Keratinocyte (primary cell): ENCODE measurements around the gene KLK1. TPM values are rescaled to one million over a fixed set of nuclear protein-coding genes. Genes with fewer than 3 reads are reported as not detected.

Source experiments
- DNase-seq: peaks from one replicate; pipeline ENCODE4 v3.0.0-alpha.2; 2011; ENCODE audit warnings: low read depth, missing footprints, low spot score
- FAIRE-seq: peaks from 2 replicates; lab custom pipeline; 2011; peaks lifted over from hg19 to GRCh38; lab: Jason Lieb, UNC
- H2AFZ ChIP-seq: 2 replicates; pipeline ENCODE4 v1.6.0; 2012; ENCODE audit warnings: low read length, control low read depth, inconsistent platforms; ENCODE audit not compliant: control insufficient read depth
- H3K27ac ChIP-seq: 2 replicates; pipeline ENCODE4 v1.5.1; 2011; ENCODE audit warnings: low read length; ENCODE audit not compliant: control insufficient read depth, insufficient read depth
- H3K27me3 ChIP-seq: 3 replicates; pipeline ENCODE4 v1.6.0; 2011; ENCODE audit warnings: low read length; ENCODE audit not compliant: control insufficient read depth, insufficient read depth; ENCODE audit errors: extremely low read depth
- H3K36me3 ChIP-seq, 2 experiments: 2 replicates in 1 of 2; 3 replicates in 1 of 2; pipeline ENCODE4 v1.5.1; 2011; ENCODE audit warnings: low read length in 2 of 2, mild to moderate bottlenecking in 1 of 2; ENCODE audit not compliant: control insufficient read depth in 2 of 2, insufficient read depth in 2 of 2; ENCODE audit errors: extremely low read depth in 1 of 2
- H3K4me1 ChIP-seq: 3 replicates; pipeline ENCODE4 v1.5.1; 2011; ENCODE audit warnings: low read length; ENCODE audit not compliant: control insufficient read depth, insufficient read depth; ENCODE audit errors: extremely low read depth
- H3K4me2 ChIP-seq: 3 replicates; pipeline ENCODE4 v1.6.0; 2011; ENCODE audit warnings: low read depth, low read length; ENCODE audit not compliant: control insufficient read depth, insufficient read depth; ENCODE audit errors: extremely low read depth
- H3K4me3 ChIP-seq, 3 experiments: fragments of 200-600 bp in 1 of 3; sonication (generic) in 1 of 3; 2 replicates in 2 of 3; 3 replicates in 1 of 3; pipeline ENCODE4 v1.5.1; 2011 to 2016; ENCODE audit warnings: low read length in 3 of 3, mild to moderate bottlenecking in 3 of 3, control low read depth in 2 of 3, inconsistent platforms in 1 of 3, low read depth in 1 of 3, mixed read lengths in 1 of 3, mixed run types in 1 of 3, moderate library complexity in 1 of 3; ENCODE audit not compliant: control insufficient read depth in 2 of 3, insufficient read depth in 2 of 3; ENCODE audit errors: extremely low read depth in 1 of 3
- H3K79me2 ChIP-seq: 2 replicates; pipeline ENCODE4 v1.6.0; 2012; ENCODE audit warnings: low read length; ENCODE audit not compliant: control insufficient read depth, insufficient read depth
- H3K9ac ChIP-seq: 3 replicates; pipeline ENCODE4 v1.6.0; 2011; ENCODE audit warnings: low read length; ENCODE audit not compliant: control insufficient read depth, insufficient read depth; ENCODE audit errors: extremely low read depth
- H3K9me1 ChIP-seq: 3 replicates; pipeline ENCODE4 v1.6.0; 2011; ENCODE audit warnings: low read length; ENCODE audit not compliant: control insufficient read depth, insufficient read depth; ENCODE audit errors: extremely low read depth
- H3K9me3 ChIP-seq: 2 replicates; pipeline ENCODE4 v1.5.1; 2012; ENCODE audit warnings: low read depth, low read length; ENCODE audit not compliant: control insufficient read depth
- H4K20me1 ChIP-seq: 3 replicates; pipeline ENCODE4 v1.6.0; 2011; ENCODE audit warnings: low read length; ENCODE audit not compliant: control insufficient read depth, insufficient read depth; ENCODE audit errors: extremely low read depth
- CTCF ChIP-seq, 3 experiments: IDR thresholded peaks in 1 of 3; conservative IDR thresholded peaks in 1 of 3; optimal IDR thresholded peaks in 1 of 3; 2 replicates in 2 of 3; 3 replicates in 1 of 3; pipeline versions ENCODE3 to v1.5.1; 2011; ENCODE audit warnings: low read length in 3 of 3, mild to moderate bottlenecking in 3 of 3, moderate library complexity in 2 of 3, control low read depth in 1 of 3, inconsistent platforms in 1 of 3; ENCODE audit not compliant: insufficient read depth in 2 of 3; ENCODE audit errors: extremely low read depth in 1 of 3
- EZH2 ChIP-seq: IDR thresholded peaks from one replicate; pipeline ENCODE4 v1.6.1; 2012; ENCODE audit warnings: inconsistent platforms, mild to moderate bottlenecking, low read length, moderate library complexity
- dilution Hi-C: fragments of 300-500 bp; cut with MboI; formaldehyde crosslinking; loops from one replicate; pipeline ENCODE4 v1.7.0; 2020; ENCODE audit warnings: low sequenced_read_pairs; ENCODE audit not compliant: extremely low pct_ligation_motif_present
- polyA plus RNA-seq, 5 experiments: library from polyadenylated mRNA; depleted of rRNA in 3 of 5; stranded (reverse) in 3 of 5; stranded (forward) in 1 of 5; unstranded in 1 of 5; fragments of >200 nt; gene quantifications; 1 replicate in 1 of 5; 2 replicates in 3 of 5; 3 replicates in 1 of 5; pipeline versions ENCODE4 v1.2.1 to v1.2.3, GENCODE V29; 2011 to 2012; ENCODE audit warnings: missing spikeins in 2 of 5, low read depth in 1 of 5, low replicate concordance in 1 of 5

The KLK1 gene
- polyA plus RNA-seq, 1 donor (not counting 4 experiments of a cell fraction or from before 2014, with no cell fraction given), result 0.31 TPM

DNA sequence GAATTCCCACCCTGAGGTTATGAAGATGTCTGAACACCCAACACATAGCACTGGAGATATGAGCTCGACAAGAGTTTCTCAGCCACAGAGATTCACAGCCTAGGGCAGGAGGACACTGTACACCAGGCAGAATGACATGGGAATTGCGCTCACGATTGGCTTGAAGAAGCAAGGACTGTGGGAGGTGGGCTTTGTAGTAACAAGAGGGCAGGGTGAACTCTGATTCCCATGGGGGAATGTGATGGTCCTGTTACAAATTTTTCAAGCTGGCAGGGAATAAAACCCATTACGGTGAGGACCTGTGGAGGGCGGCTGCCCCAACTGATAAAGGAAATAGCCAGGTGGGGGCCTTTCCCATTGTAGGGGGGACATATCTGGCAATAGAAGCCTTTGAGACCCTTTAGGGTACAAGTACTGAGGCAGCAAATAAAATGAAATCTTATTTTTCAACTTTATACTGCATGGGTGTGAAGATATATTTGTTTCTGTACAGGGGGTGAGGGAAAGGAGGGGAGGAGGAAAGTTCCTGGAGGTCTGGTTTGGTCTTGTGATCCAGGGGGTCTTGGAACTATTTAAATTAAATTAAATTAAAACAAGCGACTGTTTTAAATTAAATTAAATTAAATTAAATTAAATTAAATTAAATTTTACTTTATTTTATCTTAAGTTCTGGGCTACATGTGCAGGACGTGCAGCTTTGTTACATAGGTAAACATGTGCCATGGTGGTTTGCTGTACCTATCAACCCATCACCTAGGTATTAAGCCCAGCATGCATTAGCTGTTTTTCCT, 38.1 kb upstream of the KLK1 start:
- no peaks in the 10 kb centered on the region for H4K20me1 ChIP-seq
- H3K27ac ChIP-seq, result no peak overlapping the region
- no peak overlapping the region for H3K4me2 ChIP-seq
- TF ChIP-seq CTCF (optimal IDR thresholded peaks at IDR 0.05 in 1 of 3, IDR thresholded peaks at IDR 0.05 in 1 of 3, conservative IDR thresholded peaks at IDR 0.05 in 1 of 3; ENCODE audit: extremely low read depth in 1 of 3, insufficient read depth in 2 of 3, low read length in 3 of 3), result no peak
- TF ChIP-seq EZH2, result no peak
- H3K9me1 ChIP-seq, result no peaks in the 10 kb centered on the region
- dilution Hi-C loops, result no loop called here
- no peaks in the 10 kb centered on the region for H3K36me3 ChIP-seq
- H3K27me3 ChIP-seq, result peaks cover 15% of the 10 kb centered on the region
- H3K9me3 ChIP-seq, result peaks cover 2% of the 10 kb centered on the region
- DNase-seq (no peak), FAIRE-seq (no peak)
- H3K9ac ChIP-seq, result no peak overlapping the region
- H3K4me1 ChIP-seq, result no peaks in the 10 kb centered on the region
- H3K4me3 ChIP-seq, result no peak overlapping the region
- H3K79me2 ChIP-seq, result no peaks in the 10 kb centered on the region
- H2AFZ ChIP-seq, result no peak overlapping the region

- Histone ChIP-seq H3K4me3 (no peak overlapping the region), H3K9me1 (no peaks in the 10 kb centered on the region), H3K4me1 (no peaks in the 10 kb centered on the region), H3K79me2 (no peaks in the 10 kb centered on the region), H3K27me3 (peaks cover 15% of the 10 kb centered on the region), H3K36me3 (no peaks in the 10 kb centered on the region), H4K20me1 (no peaks in the 10 kb centered on the region), H3K4me2 (no peak overlapping the region), H3K27ac (no peak overlapping the region), H3K9me3 (peaks cover 2% of the 10 kb centered on the region), H3K9ac (no peak overlapping the region), H2AFZ (no peak overlapping the region)
- no peak for FAIRE-seq
- TF ChIP-seq CTCF (optimal IDR thresholded peaks at IDR 0.05 in 1 of 3, IDR thresholded peaks at IDR 0.05 in 1 of 3, conservative IDR thresholded peaks at IDR 0.05 in 1 of 3; ENCODE audit: extremely low read depth in 1 of 3, insufficient read depth in 2 of 3, low read length in 3 of 3) (no peak), EZH2 (no peak)
- dilution Hi-C loops, result no loop called here
- no peak for DNase-seq
Measured at GRCh38 chr19:50861010-50861409, 37.4 kb upstream of the KLK1 start.
